GM21717 (cell line): ENCODE results near the gene STC2.
"Not testable (repeated sequence)": the region's sequence is repeated elsewhere in the genome, so short reads cannot be mapped to it uniquely, and the experiment has no call there.

Experiments
- ATAC-seq: cut with Tn5 transposase; IDR thresholded peaks from one replicate; pipeline ENCODE4 v1.9.1; 2021; ENCODE audit warnings: mild to moderate bottlenecking, moderate library complexity; ENCODE audit not compliant: unreplicated experiment

Gene STC2

DNA sequence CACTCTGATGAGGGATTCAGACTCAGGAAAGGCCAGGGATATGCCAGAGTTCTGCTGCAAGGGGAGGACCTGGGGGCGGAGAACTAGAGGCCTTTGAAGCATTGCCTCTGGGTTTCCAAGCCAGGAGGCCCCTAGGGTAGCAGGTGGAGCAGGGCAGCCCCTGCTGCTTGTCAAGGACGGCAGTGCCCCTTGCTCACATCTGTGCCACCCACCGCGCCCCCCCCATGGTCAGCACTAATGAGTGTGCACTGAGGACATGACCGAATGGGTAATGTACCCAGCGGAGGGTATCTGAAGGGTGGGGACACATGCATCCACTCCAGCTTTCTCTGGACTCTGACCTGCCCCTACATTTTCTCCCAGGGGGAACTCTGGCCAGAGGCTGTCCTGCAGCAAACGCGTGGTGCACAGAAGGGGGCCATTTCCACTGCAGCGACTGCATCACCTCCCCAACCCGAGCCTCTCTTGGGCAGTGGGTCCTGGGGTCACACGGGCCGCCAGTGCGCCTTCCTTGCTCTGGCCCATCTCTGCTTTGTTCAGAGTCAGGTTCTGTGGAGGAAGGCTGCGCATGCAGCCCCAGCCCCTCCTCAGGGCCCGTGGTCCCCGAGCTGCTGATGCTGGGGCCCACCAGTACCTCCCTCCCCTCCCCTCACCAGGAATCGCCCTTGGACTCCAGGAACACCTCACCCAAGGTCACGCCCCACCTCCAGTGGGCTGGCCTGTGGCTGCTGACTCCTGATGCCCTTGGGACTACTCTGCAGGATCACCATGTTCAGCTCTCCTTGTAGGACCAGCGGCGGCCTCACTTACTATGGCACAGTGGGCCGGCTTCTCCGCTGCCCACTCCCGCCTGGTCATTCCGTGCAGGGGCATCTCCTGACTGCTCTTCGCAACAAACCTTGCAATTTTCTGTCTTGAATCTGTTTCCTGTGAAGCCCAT, 31.2 kb downstream of the STC2 start:
- no peak for ATAC-seq

DNA sequence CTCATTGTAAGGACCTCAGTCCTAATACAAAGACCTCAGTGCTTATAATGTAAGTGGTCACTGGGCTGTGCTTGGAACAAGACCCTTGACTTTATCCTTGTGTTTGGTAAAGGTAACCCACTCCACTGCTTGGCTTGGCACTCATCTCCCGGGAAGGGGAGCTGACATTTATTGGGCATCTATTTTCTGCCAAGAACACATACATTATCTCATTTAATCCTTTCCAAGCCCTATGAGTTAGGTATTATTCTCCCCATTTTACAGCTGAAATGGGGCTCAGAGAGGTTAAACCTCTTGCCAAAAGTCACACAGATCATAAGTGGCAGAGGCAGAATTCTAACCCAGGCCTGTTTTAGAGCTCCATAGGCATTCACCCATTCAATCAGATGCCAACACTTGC, 32.4 kb downstream of the STC2 start:
- no peak for ATAC-seq

DNA sequence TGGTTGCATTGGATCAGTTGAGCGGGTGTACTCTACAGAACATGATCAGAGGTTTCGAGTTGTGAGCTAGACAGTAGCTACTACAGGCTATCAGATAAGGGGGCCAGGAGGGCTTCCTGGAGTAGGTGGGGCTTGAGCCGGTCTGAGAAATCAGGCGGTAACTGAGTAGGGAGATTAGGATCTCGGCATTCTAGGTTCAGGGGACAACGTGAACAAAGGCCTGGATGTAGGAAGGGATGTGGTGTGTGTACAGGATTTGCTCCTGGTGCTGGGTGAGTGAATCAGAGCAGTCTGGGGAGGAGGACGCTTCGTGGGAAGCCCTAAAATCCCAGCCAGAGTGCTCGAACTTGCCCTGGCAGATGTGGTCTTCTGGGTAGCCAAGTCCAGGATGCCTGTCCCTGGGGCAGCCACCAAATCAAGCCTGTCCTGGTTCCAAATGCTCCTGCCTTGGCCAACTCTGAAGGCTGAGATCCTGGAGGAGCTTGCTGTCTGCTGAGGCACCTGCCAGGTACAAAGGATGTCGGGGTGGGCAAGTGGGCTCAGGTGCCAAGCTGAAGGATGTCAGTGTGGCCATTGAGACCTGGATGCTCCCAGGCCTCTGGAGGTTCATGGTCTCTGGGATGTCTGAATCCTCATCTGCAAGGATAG, 33.4 kb downstream of the STC2 start:
- no peak for ATAC-seq

DNA sequence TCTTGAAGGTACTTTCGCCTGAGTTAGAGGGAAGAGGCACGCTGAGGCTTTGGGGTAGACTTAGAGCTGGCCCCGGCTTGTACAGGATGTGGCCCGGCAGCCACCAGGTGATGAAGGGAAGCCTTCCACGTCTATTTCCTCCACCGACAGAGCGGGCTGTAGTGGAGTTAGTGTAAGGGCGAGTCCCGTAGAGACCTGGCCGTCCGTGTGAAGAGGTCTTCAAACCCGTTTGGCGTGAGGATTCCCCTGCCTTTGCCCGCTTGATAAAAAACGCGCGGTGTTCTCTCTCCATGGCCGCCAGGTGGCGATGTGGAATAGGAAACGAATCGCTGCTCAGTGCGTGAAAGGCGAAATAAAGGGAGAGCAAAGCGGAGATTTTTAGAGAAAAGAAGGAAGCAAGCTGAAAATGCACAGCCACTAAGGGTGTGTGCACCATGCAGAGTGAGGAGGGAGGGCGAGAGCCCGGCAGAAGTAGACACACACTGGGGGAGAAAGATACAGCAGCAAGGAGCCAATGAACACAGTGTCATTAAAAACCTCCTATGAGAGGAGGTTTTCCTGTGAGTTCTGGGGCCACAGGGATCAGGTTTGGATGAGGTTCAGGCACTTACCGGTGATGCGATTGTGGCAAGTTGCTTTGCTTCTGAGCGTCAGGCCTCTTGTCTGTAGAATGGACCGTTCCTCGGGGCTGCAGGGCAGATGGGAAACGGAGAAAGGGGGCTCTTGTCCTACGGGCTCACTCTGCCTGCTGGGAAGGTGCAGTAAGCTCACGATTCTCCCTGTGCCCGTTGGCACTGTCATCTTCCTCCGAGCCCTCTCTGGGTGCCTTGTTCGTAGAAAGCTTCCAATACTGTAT, 34.2 kb downstream of the STC2 start:
- peak; percentile 62 for ATAC-seq

DNA sequence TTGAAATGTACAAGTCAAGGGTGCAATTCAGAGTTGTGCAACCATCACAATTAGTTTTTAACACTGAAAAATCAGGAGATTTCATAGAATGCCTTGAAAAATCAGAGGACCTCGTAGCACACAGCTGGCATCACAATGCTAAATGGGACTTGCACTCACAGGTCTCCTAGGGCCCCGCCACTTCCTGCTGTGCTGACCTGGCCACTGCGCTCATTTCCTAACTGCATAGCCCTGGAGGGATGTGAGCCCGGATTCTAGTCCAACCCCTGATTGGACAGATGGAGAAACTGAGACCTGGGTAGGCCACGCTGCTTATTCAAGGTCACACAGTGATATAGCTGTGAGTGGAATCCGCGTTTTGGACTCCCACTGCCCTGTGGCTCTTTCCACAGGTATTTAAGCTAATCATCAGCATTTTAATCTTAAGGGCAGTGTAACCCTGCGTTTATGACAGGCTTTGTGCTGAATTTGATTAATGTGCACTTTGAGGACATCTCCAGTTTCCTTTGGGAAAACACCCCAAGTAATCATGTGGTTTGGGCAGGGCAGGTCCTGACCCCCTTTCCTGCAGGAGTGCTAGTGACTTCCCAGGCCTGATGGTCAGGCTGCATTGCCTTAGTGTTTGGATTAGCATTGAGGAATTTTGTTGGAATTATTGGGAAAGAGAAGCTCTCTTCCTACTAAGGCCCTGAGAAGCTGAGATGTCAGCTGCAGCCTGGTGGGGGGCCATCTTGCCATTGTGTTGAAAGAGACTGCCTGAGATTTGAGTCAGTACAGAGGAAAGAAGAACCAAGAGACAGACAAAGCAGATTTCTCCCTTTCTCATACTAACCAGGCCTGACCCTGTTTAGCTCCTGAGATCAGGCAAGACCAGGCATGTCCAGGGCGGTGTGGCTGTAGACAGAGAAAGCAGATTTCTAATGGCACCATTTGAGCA, 36.2 kb downstream of the STC2 start:
- peak; percentile 52 for ATAC-seq

DNA sequence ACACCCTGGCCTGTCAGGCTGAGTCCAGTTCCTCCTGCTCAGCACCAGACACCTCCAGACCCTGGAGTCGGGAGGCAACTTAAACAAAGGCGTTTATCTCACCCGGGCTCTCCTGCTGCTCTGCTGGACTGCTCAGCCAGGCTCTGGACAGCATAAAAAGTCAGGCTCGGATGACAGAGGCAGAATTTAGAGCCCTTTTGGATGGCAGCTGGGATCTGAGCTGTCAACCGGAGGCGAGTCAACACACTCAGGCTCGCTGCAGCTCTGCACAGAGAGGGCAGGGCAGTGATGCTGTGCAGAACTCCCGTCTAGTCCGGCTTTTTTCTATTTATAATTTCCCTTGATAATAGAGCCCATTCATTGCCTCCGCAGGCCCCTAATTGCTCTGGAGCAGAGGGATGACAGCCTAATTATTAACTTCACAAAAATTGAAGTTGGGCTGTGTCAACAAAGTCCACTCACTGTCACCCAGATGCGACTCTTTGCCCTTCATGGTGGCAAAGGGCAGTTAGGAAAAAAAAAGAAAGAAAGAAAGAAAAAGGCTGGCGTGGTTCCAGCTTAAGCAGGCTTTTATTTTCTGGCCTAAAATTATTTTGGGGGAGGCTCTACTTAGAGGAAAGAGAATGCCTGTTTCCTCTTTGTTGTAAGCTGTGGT, 37.6 kb downstream of the STC2 start:
- ATAC-seq: no peak

- ATAC-seq: no peak
Observed at GRCh38 chr5:173289372-173289771, 38.8 kb downstream of the STC2 start.

DNA sequence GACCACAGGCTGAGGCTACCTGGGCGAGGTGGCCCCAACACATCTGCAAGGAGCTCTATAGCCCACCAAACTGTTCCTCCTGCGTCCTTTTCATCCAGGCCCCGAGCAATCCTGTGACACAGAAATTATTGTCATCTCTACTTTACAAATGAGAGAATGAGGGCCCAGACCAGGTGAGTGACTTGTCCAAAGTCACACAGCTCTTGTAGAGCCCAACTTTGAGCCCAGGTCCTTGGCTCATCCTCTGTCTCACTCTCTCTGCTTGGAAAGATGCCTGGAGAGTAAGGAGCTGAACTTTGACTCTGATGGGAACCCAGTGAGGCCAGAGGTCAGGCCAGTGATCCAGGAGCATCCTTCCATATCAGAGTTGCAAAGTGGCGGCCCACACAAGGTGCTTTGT, 39.6 kb downstream of the STC2 start:
- ATAC-seq: no peak

DNA sequence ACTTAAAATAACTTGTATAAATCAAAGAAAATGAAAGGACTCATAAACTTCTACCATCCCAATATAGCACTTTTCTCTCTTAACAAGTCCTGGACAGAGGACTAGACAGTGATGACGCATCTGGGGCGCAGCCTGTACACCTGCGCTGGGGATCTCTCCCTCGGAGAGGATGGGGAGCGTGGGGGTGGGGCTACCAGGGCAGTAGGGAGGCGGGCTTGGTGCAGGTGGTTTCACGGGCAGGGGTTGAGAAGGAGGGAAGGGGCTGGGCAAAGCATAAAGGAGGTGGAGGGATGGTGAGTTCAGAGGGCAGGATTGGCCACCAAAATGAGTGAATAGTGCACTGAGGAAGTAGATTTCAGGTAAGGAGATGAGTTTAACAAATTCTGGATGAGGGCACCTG, 41.1 kb downstream of the STC2 start:
- no peak for ATAC-seq

DNA sequence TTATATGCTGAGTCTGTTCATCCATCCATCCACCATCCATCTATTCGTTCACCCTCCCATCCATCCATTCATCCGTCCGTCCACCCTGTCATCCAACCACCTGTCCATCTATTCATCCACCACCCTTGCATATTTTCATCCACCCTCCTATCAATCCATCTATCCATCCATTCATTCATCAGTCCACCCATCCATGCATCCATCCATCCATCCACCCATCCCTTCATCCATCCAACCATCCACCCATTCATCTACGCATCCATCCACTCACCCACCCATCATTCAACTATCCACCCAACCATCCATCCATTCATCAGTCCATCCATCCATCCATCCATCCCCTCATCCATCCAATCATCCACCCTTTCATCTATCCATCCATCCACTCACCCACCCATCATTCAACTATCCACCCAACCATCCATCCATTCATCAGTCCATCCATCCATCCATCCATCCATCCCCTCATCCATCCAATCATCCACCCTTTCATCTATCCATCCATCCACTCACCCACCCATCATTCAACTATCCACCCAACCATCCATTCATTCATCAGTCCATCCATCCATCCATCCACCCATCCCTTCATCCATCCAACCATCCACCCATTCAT, 43.8 kb downstream of the STC2 start:
- ATAC-seq: not testable (repeated sequence)

DNA sequence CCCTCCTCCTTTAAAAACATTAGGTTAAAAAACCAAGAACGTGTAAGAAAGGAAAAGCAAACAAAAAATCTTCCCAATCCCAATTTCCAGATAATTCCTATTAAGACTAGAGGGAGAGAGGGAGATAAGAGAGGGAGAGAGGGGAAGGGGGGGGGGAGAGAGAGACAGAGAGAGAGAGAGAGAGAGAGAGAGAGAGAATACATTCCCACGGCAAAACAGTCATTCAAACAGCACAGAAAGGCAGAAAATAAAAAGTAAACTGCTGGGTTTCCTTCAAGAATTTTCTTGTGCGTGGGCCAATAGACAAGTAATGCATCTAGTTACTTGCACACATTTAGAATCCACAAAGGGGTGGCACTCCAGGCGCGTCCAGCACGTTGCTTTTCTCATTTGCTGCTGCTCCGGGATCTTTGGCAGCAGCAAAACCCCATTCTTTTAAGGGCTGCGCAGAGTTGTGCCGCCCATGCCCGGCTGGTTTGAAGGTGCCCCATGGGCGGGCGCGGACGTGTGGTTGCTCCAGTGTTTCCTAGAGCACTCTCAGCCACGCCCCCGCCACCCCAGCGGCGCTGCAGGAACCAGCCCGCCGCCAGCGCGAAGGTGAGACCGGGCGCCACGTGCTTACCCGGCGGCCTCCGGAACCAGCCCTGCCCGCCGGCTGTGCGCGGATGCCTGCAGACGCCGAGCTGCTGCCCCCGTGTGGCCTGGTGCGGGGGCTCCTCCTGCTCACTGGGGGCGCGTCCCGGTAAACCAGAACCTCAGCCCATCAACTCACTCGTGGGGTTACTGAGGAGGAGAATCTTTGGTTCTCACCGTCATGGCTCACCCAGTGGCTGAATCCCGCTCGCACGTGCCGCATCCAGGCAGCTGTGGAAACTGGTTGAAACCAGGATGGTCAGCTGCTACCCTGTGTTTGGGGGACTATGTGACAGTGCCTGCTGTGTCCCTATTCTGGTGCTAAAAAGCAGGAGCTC, 44.6 kb downstream of the STC2 start:
- no peak for ATAC-seq

DNA sequence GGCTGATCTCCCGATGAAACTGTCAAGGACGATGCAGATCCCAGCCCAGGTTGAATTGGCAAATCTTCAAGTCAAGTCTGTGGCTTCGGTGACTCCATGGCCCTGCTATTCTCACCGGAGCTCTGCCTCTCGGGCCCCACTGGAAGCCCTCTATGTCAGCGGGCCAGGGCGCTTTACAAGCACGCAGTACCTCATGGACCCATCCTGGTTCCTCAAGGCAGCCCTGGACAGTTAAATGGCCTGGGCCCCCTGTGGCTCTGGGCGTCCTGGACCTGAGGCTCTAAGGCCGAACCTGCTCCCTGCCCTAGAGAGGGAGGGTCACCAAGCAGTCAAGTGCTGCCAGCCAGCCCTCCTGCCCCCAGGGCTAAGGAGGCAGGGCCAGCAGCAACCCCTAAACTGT, 45.3 kb downstream of the STC2 start:
- ATAC-seq: no peak

DNA sequence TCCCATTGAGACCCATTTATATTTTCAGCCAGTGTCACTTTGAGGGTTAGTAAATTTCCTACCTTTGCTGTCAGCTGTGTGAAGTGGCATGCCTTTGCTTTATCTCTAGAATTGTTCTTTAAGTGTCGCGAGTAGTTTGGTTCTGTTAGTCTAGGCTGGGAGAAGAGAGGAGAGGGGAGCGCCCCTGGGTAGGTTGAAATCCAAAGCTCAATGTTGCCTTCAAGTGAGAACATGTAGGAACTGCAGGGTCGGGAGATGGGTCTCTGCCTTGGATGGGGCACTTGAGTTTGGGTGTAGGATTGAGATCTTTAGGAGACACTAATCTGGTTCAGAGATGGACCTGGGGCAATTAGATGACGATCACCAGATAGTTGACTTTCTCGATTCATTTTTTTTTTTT, 46.3 kb downstream of the STC2 start:
- ATAC-seq: no peak

DNA sequence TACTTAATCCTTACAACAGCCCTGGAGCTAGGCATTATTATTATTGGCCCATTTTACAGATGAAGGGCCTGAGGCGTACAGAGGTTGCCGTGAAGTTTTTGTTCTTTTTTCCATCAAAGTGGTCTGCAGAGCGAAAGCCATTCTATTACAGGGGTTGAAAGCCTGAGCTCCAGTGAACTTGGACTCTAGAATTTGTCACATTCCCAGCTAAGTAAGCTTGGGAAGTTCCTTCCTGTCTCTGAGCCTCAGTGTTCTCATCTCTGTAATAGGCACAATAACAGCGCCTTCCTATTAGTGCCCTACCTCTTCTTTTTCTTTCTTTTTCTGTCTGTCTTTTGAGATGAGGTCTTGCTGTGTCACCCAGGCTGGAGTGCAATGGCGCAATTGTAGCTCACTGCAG, 49.0 kb downstream of the STC2 start:
- ATAC-seq: no peak

- ATAC-seq: no peak
Observed at GRCh38 chr5:173278641-173279040, 49.6 kb downstream of the STC2 start.

GRCh38 chr5:173278172-173278571, 50.0 kb downstream of the STC2 start:
- no peak for ATAC-seq

DNA sequence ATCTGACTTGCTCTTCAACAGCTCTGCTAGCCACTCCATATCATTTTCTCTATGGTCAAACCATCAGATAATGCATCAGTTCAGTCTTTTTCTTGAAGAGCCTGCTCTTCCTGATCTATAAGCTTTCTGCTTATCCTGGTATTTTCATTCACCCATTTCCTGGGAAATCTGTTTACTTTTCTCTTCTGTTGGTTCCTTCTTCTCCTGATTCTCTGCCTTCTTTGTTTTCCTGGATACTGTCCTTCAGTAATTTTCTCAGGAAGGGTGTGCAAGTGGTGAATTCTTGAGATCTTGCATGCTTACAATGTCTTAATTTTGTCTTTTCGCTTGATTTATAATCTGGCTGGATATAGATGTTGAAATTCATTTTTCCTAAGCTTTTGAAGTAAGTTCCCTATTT, 53.4 kb downstream of the STC2 start:
- no peak for ATAC-seq

GRCh38 chr5:173271419-173271818, 56.8 kb downstream of the STC2 start:
- ATAC-seq: no peak
